Testis (tissue), 3 donors: ENCODE results near the gene CFAP20DC. TPM values are rescaled to one million over a fixed set of nuclear protein-coding genes. Genes with fewer than 3 reads are reported as not detected.
"Not testable (repeated sequence)": the region's sequence is repeated elsewhere in the genome, so short reads cannot be mapped to it uniquely, and the experiment has no call there.

Experiments used
- DNase-seq: peaks from one replicate; pipeline ENCODE4 v3.0.0-alpha.2; 2019
- H3K27ac ChIP-seq, 2 donors: fragments of 200-600 bp; sonication (generic); one replicate each; pipeline ENCODE4 v1.5.1; 2019
- H3K27me3 ChIP-seq: fragments of 200-600 bp; sonication (generic); one replicate; pipeline ENCODE4 v1.5.1; 2019
- H3K36me3 ChIP-seq: fragments of 200-600 bp; sonication (generic); one replicate; pipeline ENCODE4 v1.5.1; 2017; ENCODE audit warnings: low read depth; ENCODE audit errors: missing control alignments
- H3K4me1 ChIP-seq: fragments of 200-600 bp; sonication (generic); one replicate; pipeline ENCODE4 v1.5.1; 2019
- H3K4me3 ChIP-seq, 2 donors: fragments of 200-600 bp; sonication (generic); one replicate each; pipeline ENCODE4 v1.5.1; 2017 to 2019
- H3K9me3 ChIP-seq: fragments of 200-600 bp; sonication (generic); one replicate; pipeline ENCODE4 v1.5.1; 2017
- POLR2A ChIP-seq: fragments of 450-650 bp; IDR thresholded peaks from one replicate; pipeline ENCODE4 v1.6.1; 2017; ENCODE audit warnings: antibody characterized with exemption, mild to moderate bottlenecking, moderate library complexity
- WGBS, 2 donors: methylation state at CpG; one replicate each; pipeline ENCODE4 v1.1.5; 2018; 5-methylcytosine and 5-hydroxymethylcytosine counted together
- intact Hi-C: fragments of 100-400 bp; cut with DNase I; formaldehyde crosslinking; loops from one replicate; pipeline ENCODE4 v1.15.1; 2023; ENCODE audit warnings: low total_unique reads
- polyA plus RNA-seq: library from polyadenylated mRNA; stranded (reverse); fragments of 350-450 nt; fragmentation: Illumina TruSeq; extraction: RNeasy Lipid Tissue Mini Kit (QIAGEN cat#74804); gene quantifications from one replicate; pipeline ENCODE4 v1.2.3, GENCODE V29; 2014; ENCODE audit warnings: low read depth, low replicate concordance; ENCODE audit not compliant: insufficient read depth
- total RNA-seq, 2 donors: library from RNA; depleted of rRNA; stranded (reverse); fragments of >200 nt; gene quantifications; one replicate each; pipeline ENCODE4 v1.2.3, GENCODE V29; 2016
- TF ChIP-seq, protein P1 (sequence below), 3 experiments: fragments of 450-650 bp in 2 of 3; fragments of 200-600 bp in 1 of 3; sonication (generic) in 1 of 3; IDR thresholded peaks; one replicate each; pipeline ENCODE4 v1.5.1; 2016 to 2019; ENCODE audit warnings: antibody characterized with exemption in 3 of 3, mild to moderate bottlenecking in 2 of 3, moderate library complexity in 1 of 3

CFAP20DC gene
- total and polyA plus RNA-seq, 3 donors from 2014 or later, result 24.5 to 62.8 (median 42.0) TPM

DNA sequence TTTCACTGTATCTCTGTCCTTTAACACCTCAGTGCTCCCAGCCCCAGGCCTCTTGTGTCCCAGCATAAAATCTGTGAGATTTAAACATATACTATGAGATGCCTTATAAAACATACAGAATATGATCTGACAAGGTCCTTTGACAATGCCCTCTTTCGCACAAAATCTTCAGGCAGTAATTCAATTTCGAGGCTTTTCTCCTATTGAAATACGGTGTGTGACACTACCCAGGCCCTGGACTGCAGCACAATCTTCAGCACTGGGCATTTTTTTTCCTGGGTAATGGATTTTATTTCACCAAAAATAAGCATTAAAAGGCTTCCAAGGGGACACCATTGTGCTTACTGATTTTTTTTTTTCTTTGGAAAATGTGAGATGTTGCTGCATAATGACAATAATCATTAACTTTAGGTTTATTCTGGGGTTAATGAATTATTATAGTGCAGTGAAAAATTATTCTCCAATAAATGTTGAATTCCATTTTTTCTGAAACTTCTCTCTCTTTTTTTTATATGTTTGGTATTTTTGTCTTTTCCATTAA lies 342.4 kb downstream of the CFAP20DC start:
- intact Hi-C loops, result no loop called here
- Histone ChIP-seq H3K36me3 (no peaks in the 10 kb centered on the region), H3K4me3 (no peak overlapping the region), H3K27ac (no peak overlapping the region), H3K27me3 (no peaks in the 10 kb centered on the region), H3K4me1 (no peaks in the 10 kb centered on the region), H3K9me3 (no peaks in the 10 kb centered on the region)
- no peak for DNase-seq
- TF ChIP-seq, protein P1, sequence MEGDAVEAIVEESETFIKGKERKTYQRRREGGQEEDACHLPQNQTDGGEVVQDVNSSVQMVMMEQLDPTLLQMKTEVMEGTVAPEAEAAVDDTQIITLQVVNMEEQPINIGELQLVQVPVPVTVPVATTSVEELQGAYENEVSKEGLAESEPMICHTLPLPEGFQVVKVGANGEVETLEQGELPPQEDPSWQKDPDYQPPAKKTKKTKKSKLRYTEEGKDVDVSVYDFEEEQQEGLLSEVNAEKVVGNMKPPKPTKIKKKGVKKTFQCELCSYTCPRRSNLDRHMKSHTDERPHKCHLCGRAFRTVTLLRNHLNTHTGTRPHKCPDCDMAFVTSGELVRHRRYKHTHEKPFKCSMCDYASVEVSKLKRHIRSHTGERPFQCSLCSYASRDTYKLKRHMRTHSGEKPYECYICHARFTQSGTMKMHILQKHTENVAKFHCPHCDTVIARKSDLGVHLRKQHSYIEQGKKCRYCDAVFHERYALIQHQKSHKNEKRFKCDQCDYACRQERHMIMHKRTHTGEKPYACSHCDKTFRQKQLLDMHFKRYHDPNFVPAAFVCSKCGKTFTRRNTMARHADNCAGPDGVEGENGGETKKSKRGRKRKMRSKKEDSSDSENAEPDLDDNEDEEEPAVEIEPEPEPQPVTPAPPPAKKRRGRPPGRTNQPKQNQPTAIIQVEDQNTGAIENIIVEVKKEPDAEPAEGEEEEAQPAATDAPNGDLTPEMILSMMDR (IDR thresholded peaks at IDR 0.05), result no peak
- no peak for TF ChIP-seq POLR2A
- 90% methylated on average over 3 of the region's 3 CpGs for WGBS, 2 donors

DNA sequence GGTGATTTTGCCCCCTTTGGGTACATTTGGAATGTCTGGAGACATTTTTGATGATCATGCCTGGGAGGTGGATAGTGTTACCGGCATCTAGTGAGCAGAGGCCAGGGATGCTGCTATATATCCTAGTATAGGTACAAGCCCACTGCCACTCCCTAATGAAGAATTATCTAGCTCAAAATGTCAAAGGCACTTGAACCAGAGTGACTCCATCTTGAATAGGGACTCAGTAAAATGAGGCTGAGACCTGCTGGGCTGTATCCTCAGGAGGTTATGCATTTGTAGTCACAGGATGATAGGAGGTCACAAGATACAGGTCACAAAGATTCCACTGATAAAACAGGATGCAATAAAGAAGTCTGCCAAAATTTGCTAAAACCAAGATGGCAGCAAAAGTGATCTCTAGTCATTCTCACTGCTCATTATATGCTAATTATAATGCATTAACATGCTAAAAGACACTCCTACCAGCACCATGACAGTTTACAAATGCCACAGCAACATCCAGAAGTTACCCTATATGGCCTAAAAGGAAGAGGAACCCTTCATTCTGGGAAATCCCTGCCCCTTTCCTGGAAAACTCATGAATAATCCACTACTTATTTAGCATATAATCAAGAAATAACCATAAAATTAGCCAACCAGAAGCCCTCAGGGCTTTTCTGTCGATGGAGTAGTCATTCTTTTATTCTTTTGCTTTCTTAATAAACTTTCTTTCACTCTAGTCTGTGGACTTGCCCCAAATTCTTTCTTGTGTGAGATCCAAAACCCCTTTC lies 343.2 kb downstream of the CFAP20DC start:
- Histone ChIP-seq H3K36me3 (no peaks in the 10 kb centered on the region), H3K9me3 (no peaks in the 10 kb centered on the region), H3K4me1 (no peaks in the 10 kb centered on the region), H3K4me3 (no peak overlapping the region), H3K27ac (no peak overlapping the region), H3K27me3 (no peaks in the 10 kb centered on the region)
- DNase-seq, result no peak
- WGBS, 2 donors, result 86 to 92% methylated on average over 2 of the region's 2 CpGs
- intact Hi-C loops, result no loop called here
- TF ChIP-seq, protein P1 (IDR thresholded peaks at IDR 0.05), result no peak
- no peak for TF ChIP-seq POLR2A

DNA sequence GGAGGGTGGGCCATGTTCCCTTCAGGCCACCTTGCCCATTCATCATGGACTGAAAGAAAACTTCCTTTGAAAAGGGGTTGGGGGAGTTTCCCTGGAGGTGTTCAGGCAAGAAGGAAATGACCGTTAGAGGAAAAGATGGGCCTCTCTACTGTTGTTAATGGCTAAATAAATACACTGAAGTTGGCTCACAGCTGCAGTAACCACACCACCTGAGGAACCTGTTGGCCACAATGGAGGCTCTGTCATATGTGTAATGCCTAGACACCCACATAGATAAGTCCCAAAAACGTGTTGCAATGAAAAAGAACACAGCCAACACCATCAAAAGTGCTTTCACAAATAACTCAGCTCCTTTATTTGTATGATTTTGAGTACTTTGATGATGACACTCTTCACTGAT lies 345.1 kb downstream of the CFAP20DC start:
- Histone ChIP-seq H3K4me3 (no peak overlapping the region), H3K27ac (no peak overlapping the region), H3K36me3 (no peaks in the 10 kb centered on the region), H3K27me3 (no peaks in the 10 kb centered on the region), H3K9me3 (no peaks in the 10 kb centered on the region), H3K4me1 (no peaks in the 10 kb centered on the region)
- no peak for TF ChIP-seq POLR2A
- TF ChIP-seq, protein P1 (IDR thresholded peaks at IDR 0.05), result no peak
- intact Hi-C loops, result no loop called here
- WGBS, 2 donors, result 65 to 76% methylated on average over 2 of the region's 2 CpGs
- DNase-seq, result no peak

DNA sequence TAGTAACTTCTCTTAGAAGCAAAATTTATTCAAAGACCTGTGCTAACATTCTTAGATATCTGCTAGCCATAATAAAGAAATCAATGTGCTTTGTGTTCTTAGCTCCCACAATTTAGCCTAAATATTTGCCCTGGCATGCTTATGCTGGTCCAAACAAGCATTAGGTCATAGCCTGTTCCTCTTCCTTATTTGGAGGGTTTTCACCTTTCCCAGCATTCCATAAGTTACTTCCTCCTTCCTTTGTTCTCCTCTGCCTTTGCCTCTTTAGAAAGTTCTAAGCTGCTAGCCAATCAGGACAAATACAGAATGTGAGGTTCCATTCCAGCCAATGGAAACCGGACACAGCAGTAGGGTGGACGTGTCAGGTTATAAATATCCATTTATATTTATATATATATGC lies 345.5 kb downstream of the CFAP20DC start:
- DNase-seq, intact Hi-C loops, H3K36me3 ChIP-seq, H3K27me3 ChIP-seq, H3K27ac ChIP-seq, H3K4me1 ChIP-seq, H3K4me3 ChIP-seq, H3K9me3 ChIP-seq: not testable (repeated sequence)
- 81 to 82% methylated on average over 2 of the region's 2 CpGs for WGBS, 2 donors

DNA sequence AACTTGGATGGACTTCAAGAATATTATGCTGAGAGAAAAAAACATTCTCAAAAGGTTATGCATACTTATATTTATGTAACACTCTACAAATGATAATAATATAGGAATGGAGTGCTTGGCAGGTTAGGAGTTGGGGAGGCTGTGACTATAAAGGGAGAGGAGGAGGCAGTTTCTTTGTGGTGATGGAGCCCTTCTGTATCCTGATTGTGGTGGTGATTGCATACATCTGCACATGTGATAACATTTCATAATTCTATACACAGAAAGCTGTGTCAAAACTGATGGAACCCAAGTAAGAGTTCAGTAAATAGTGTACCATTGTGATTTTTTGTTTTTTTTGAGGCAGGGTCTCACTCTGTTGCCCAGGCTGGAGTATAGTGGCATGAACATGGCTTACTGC lies 351.6 kb downstream of the CFAP20DC start:
- Histone ChIP-seq H3K4me3 (no peak overlapping the region), H3K27ac (no peak overlapping the region), H3K27me3 (no peaks in the 10 kb centered on the region), H3K36me3 (no peaks in the 10 kb centered on the region), H3K4me1 (peaks cover 4% of the 10 kb centered on the region), H3K9me3 (no peaks in the 10 kb centered on the region)
- intact Hi-C loops, result no loop called here
- TF ChIP-seq POLR2A, result no peak
- TF ChIP-seq, protein P1 (IDR thresholded peaks at IDR 0.05), result no peak
- DNase-seq, result no peak
